Measurements from ENCODE around the gene ZNF335.

ZNF335 gene

DNA sequence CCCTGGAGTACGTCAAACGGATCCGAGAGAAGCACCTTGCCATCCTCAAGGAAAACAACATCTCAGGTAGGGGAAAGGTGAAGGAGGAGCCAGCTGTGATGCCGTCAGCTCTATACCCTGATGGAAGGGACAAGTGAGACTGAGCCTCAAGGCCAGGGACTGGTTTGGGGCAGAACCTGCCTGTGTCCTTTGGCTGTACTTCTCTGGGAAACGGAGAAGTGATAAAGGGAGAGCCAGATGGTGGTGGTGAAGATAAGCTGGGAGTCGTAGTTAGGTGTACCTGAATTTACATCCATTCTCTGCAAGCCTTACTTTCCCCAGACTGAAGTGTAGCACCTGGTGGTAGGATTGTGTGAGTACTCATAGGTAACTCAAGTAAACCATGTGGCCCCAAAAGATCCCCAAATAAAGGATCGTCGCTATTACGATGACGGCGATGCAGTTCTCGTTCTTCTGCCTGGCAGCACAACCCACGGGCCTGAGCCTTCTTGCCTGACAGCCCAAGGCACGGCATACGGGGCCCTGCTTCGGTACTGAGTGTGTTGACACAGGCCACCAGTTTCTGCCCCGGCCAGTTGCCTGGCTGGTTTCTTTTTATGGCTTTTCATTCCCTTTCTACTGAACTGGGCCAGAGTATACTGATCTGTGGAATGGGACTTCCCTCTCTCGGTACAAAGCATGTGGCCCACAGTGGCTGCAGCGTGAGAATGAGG is 26.9 kb downstream of the ZNF335 start:
- TF ChIP-seq, protein P1, sequence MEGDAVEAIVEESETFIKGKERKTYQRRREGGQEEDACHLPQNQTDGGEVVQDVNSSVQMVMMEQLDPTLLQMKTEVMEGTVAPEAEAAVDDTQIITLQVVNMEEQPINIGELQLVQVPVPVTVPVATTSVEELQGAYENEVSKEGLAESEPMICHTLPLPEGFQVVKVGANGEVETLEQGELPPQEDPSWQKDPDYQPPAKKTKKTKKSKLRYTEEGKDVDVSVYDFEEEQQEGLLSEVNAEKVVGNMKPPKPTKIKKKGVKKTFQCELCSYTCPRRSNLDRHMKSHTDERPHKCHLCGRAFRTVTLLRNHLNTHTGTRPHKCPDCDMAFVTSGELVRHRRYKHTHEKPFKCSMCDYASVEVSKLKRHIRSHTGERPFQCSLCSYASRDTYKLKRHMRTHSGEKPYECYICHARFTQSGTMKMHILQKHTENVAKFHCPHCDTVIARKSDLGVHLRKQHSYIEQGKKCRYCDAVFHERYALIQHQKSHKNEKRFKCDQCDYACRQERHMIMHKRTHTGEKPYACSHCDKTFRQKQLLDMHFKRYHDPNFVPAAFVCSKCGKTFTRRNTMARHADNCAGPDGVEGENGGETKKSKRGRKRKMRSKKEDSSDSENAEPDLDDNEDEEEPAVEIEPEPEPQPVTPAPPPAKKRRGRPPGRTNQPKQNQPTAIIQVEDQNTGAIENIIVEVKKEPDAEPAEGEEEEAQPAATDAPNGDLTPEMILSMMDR (IDR thresholded peaks at IDR 0.05; ENCODE audit: poor library complexity, severe bottlenecking) = no peak
- H3K36me3 ChIP-seq (ENCODE audit: low read depth) = peaks cover 98% of the 10 kb centered on the region
- H3K27ac ChIP-seq (ENCODE audit: poor library complexity, severe bottlenecking) = peak overlapping the region; percentile 23
- no peaks in the 10 kb centered on the region for H3K9me3 ChIP-seq (ENCODE audit: severe bottlenecking)
- no peak overlapping the region for H3K4me3 ChIP-seq (ENCODE audit: severe bottlenecking)
- no peak for ATAC-seq (ENCODE audit: low read depth)
- peaks cover 3% of the 10 kb centered on the region for H3K4me1 ChIP-seq (ENCODE audit: insufficient read depth, poor library complexity, severe bottlenecking)
- H3K27me3 ChIP-seq (ENCODE audit: insufficient read depth, poor library complexity, severe bottlenecking) = no peaks in the 10 kb centered on the region
- no peak for DNase-seq (ENCODE audit: low spot score)

DNA sequence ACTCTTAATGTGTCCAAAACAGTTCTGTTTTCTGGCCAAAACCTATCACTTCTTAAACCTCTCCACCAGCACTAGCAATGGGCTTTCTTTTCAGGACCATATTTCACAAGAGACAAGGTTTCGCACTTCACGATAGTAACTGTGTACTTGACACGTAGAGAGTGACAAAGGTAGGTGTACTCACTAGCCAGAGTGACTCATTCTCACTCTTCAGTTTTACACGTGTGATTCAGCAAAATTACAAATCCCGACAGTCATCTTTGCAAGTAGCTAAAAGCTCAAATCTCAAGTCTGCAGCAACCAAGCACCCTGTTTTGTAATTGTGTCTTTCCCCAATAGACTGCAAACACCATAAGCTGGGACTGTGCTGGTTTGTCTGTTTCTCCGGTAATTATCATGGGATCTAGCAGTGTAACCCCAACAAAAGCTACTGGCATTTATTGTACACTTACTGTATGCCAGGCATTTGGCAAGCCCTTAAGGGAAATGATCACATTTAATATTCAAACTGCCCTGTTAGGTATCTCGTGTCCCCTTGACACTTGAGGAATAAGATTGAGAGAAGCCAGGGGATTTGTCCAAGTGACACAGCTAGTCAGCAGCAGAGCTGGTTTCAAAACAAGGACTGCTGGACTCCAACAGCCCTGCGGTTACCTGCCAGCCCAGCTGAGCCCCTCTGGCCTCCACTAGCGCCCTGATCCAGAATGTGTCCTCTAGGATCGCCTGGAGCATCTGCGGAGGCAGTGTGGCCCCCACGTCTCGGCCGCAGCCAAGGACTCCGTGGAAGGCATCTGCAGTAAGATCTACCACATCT is 27.6 kb downstream of the ZNF335 start:
- H3K27me3 ChIP-seq (ENCODE audit: insufficient read depth, poor library complexity, severe bottlenecking) = no peaks in the 10 kb centered on the region
- peak overlapping the region; percentile 23 for H3K27ac ChIP-seq (ENCODE audit: poor library complexity, severe bottlenecking)
- no peak overlapping the region for H3K4me3 ChIP-seq (ENCODE audit: severe bottlenecking)
- ATAC-seq (ENCODE audit: low read depth) (peak; percentile 33), DNase-seq (ENCODE audit: low spot score) (no peak)
- TF ChIP-seq, protein P1 (IDR thresholded peaks at IDR 0.05; ENCODE audit: poor library complexity, severe bottlenecking) = no peak
- no peaks in the 10 kb centered on the region for H3K9me3 ChIP-seq (ENCODE audit: severe bottlenecking)
- H3K4me1 ChIP-seq (ENCODE audit: insufficient read depth, poor library complexity, severe bottlenecking) = peaks cover 3% of the 10 kb centered on the region
- peaks cover 98% of the 10 kb centered on the region for H3K36me3 ChIP-seq (ENCODE audit: low read depth)

DNA sequence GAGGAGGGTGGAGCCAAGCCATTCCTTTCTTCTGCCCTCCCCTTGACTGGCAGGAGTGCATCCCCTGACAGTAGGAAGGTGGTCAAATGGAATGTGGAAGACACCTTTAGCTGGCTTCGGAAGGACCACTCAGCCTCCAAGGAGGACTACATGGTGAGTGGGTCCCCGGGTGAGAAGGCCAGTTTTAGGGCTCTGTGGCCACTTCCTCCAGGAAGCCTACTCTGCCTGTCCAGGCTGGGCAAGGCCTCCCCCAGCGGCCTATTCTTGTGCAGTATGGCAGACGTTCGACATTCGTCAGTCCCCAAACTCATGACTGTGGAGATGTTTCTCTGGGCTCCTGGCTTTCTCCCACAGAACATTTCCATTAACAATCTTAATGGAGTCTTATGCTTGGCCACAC is 28.4 kb downstream of the ZNF335 start:
- peak overlapping the region; percentile 23 for H3K27ac ChIP-seq (ENCODE audit: poor library complexity, severe bottlenecking)
- peaks cover 98% of the 10 kb centered on the region for H3K36me3 ChIP-seq (ENCODE audit: low read depth)
- DNase-seq (ENCODE audit: low spot score) (no peak), ATAC-seq (ENCODE audit: low read depth) (no peak)
- H3K4me3 ChIP-seq (ENCODE audit: severe bottlenecking) = no peak overlapping the region
- H3K9me3 ChIP-seq (ENCODE audit: severe bottlenecking) = no peaks in the 10 kb centered on the region
- TF ChIP-seq, protein P1 (IDR thresholded peaks at IDR 0.05; ENCODE audit: poor library complexity, severe bottlenecking) = no peak
- H3K27me3 ChIP-seq (ENCODE audit: insufficient read depth, poor library complexity, severe bottlenecking) = no peaks in the 10 kb centered on the region
- H3K4me1 ChIP-seq (ENCODE audit: insufficient read depth, poor library complexity, severe bottlenecking) = peaks cover 3% of the 10 kb centered on the region

DNA sequence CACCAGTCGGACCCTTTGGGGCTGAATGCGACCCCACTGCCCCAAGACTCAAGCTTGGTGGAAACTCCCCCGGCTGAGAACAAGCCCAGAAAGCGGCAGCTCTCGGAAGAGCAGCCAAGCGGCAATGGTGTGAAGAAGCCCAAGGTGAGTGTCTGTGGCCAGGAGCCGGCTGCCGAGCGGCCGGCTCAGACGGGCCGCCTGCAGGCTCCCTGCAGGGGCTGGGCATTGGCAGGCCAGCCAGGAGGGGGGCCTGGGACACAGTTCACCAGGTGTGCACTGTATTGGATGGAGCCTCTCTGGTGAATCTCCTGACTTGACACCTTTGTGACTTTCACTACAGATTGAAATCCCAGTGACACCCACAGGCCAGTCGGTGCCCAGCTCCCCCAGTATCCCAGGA is 31.5 kb downstream of the ZNF335 start:
- TF ChIP-seq, protein P1 (IDR thresholded peaks at IDR 0.05; ENCODE audit: poor library complexity, severe bottlenecking) = no peak
- no peak for DNase-seq (ENCODE audit: low spot score)
- no peak overlapping the region for H3K27ac ChIP-seq (ENCODE audit: poor library complexity, severe bottlenecking)
- H3K27me3 ChIP-seq (ENCODE audit: insufficient read depth, poor library complexity, severe bottlenecking) = no peaks in the 10 kb centered on the region
- H3K4me1 ChIP-seq (ENCODE audit: insufficient read depth, poor library complexity, severe bottlenecking) = peaks cover 6% of the 10 kb centered on the region
- ATAC-seq (ENCODE audit: low read depth) = no peak
- H3K4me3 ChIP-seq (ENCODE audit: severe bottlenecking) = no peak overlapping the region
- peaks cover 85% of the 10 kb centered on the region for H3K36me3 ChIP-seq (ENCODE audit: low read depth)
- no peaks in the 10 kb centered on the region for H3K9me3 ChIP-seq (ENCODE audit: severe bottlenecking)

Data from RWPE2 (cell line).